Spleen (tissue), 7 donors: ENCODE measurements around the gene SCFD2.

Experiments used
- POLR2A ChIP-seq, 3 donors: fragments of 450-650 bp; IDR thresholded peaks; one replicate each; pipeline ENCODE4 v1.5.1; 2017; ENCODE audit warnings: antibody characterized with exemption in 3 of 3, mild to moderate bottlenecking in 1 of 3
- POLR2AphosphoS5 ChIP-seq, 3 donors: sonication (generic); formaldehyde crosslinking; IDR thresholded peaks; one replicate each; pipeline ENCODE4 v1.5.1; 2017; ENCODE audit warnings: antibody characterized with exemption in 3 of 3
- TF ChIP-seq, protein P1 (sequence below), 11 experiments: fragments of 200-600 bp in 7 of 11; fragments of 450-650 bp in 4 of 11; sonication (generic) in 4 of 11; IDR thresholded peaks in 8 of 11; conservative IDR thresholded peaks in 3 of 11; 1 replicate in 7 of 11; 2 replicates in 4 of 11; pipeline versions ENCODE4 v1.4.0 to v1.8.0; 2016 to 2021; ENCODE audit warnings: antibody characterized with exemption in 11 of 11, inconsistent platforms in 4 of 11, mild to moderate bottlenecking in 1 of 11
- donor health status: DM: no; HTN: no; CAD: no; lungs with moderate emphysema.
- donor health status: DM: no; HTN: no; CAD: no.
- donor health status: DM: no; HTN: no; CAD: no.

DNA sequence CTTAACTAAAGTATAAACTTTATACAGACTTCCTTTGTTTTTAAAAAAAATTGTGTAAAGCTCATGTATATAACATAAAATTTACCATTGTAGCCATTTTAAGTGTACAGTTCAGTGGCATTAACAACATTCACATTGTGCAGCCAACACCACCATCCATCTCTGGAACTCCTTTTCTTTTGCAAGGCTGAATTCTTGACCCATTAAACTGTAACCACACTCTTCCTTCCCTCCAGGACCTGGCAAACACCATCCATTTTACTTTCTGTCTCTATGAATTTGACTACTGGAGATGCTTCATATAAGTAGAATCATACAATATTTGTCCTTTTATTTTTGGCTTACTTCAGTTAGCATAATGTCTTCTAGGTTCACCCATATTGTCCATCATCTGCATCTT, 399.1 kb downstream of the SCFD2 start:
- TF ChIP-seq, protein P1, sequence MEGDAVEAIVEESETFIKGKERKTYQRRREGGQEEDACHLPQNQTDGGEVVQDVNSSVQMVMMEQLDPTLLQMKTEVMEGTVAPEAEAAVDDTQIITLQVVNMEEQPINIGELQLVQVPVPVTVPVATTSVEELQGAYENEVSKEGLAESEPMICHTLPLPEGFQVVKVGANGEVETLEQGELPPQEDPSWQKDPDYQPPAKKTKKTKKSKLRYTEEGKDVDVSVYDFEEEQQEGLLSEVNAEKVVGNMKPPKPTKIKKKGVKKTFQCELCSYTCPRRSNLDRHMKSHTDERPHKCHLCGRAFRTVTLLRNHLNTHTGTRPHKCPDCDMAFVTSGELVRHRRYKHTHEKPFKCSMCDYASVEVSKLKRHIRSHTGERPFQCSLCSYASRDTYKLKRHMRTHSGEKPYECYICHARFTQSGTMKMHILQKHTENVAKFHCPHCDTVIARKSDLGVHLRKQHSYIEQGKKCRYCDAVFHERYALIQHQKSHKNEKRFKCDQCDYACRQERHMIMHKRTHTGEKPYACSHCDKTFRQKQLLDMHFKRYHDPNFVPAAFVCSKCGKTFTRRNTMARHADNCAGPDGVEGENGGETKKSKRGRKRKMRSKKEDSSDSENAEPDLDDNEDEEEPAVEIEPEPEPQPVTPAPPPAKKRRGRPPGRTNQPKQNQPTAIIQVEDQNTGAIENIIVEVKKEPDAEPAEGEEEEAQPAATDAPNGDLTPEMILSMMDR (IDR thresholded peaks at IDR 0.05 in 8 of 11, conservative IDR thresholded peaks at IDR 0.05 in 3 of 11), result no peak
- TF ChIP-seq POLR2AphosphoS5 (IDR thresholded peaks at IDR 0.05) (no peak), POLR2A (IDR thresholded peaks at IDR 0.05) (no peak)
